SK-N-SH treated with all-trans-retinoic acid at 6 μM for 48 hours (cell line): ENCODE measurements around the gene PCNT.

ENCODE experiments used
- ATAC-seq: fragments of 200-7000 bp; cut with Tn5 transposase; 3 replicates; pipeline ENCODE4 v1.9.1; 2020; ENCODE audit warnings: mild to moderate bottlenecking, moderate library complexity
- ARNTL ChIP-seq: fragments of 450-650 bp; formaldehyde crosslinking; IDR thresholded peaks from 2 replicates; pipeline ENCODE4 v1.5.0; 2020; ENCODE audit warnings: low read depth, mild to moderate bottlenecking, moderate library complexity, borderline replicate concordance
- BACH2 ChIP-seq: fragments of 250-450 bp; sonication (Bioruptor Pico); IDR thresholded peaks from 2 replicates; pipeline ENCODE4 v1.9.0; 2021; ENCODE audit warnings: mild to moderate bottlenecking, borderline replicate concordance
- CREB5 ChIP-seq: fragments of 250-450 bp; sonication (Bioruptor Pico); IDR thresholded peaks from 2 replicates; pipeline ENCODE4 v1.5.1; 2020; ENCODE audit warnings: low read depth, mild to moderate bottlenecking, moderate library complexity
- CSDC2 ChIP-seq: fragments of 250-450 bp; sonication (Bioruptor Pico); IDR thresholded peaks from 2 replicates; pipeline ENCODE4 v1.5.0; 2020; ENCODE audit warnings: mild to moderate bottlenecking, moderate library complexity
- CSRNP3 ChIP-seq: fragments of 250-450 bp; sonication (Bioruptor Pico); IDR thresholded peaks from 2 replicates; pipeline ENCODE4 v1.5.1; 2021; ENCODE audit warnings: mild to moderate bottlenecking, moderate library complexity
- ESRRG ChIP-seq: fragments of 250-450 bp; sonication (Bioruptor Pico); IDR thresholded peaks from 2 replicates; pipeline ENCODE4 v1.6.1; 2021; ENCODE audit warnings: mild to moderate bottlenecking
- GLIS3 ChIP-seq: fragments of 250-450 bp; sonication (Bioruptor Pico); IDR thresholded peaks from 2 replicates; pipeline ENCODE4 v1.5.0; 2020; ENCODE audit warnings: mild to moderate bottlenecking, moderate library complexity
- ISL1 ChIP-seq: fragments of 250-450 bp; sonication (Bioruptor Pico); IDR thresholded peaks from 2 replicates; pipeline ENCODE4 v2.1.2; 2022; ENCODE audit warnings: mild to moderate bottlenecking, moderate library complexity
- OSR1 ChIP-seq: fragments of 250-450 bp; sonication (Bioruptor Pico); IDR thresholded peaks from 2 replicates; pipeline ENCODE4 v1.8.0; 2022; ENCODE audit warnings: moderate library complexity, mild to moderate bottlenecking, inconsistent platforms
- PATZ1 ChIP-seq: fragments of 250-450 bp; sonication (Bioruptor Pico); IDR thresholded peaks from 2 replicates; pipeline ENCODE4 v1.8.0; 2020; ENCODE audit warnings: mild to moderate bottlenecking, moderate library complexity, borderline replicate concordance
- PPARA ChIP-seq: fragments of 250-450 bp; sonication (Bioruptor Pico); IDR thresholded peaks from 2 replicates; pipeline ENCODE4 v1.5.0; 2020; ENCODE audit warnings: mild to moderate bottlenecking, borderline replicate concordance
- RARB ChIP-seq: fragments of 250-450 bp; sonication (Bioruptor Pico); IDR thresholded peaks from 2 replicates; pipeline ENCODE4 v1.8.0; 2021; ENCODE audit warnings: mild to moderate bottlenecking, moderate library complexity
- SNAI2 ChIP-seq: fragments of 250-450 bp; sonication (Bioruptor Pico); IDR thresholded peaks from 2 replicates; pipeline ENCODE4 v1.5.0; 2020; ENCODE audit warnings: mild to moderate bottlenecking, moderate library complexity
- TCF4 ChIP-seq: fragments of 250-450 bp; sonication (Bioruptor Pico); IDR thresholded peaks from 2 replicates; pipeline ENCODE4 v1.8.0; 2021; ENCODE audit warnings: mild to moderate bottlenecking, moderate library complexity, borderline replicate concordance
- TOX ChIP-seq: fragments of 250-450 bp; sonication (Bioruptor Pico); IDR thresholded peaks from 2 replicates; pipeline ENCODE4 v1.8.0; 2021; ENCODE audit warnings: mild to moderate bottlenecking, moderate library complexity, borderline replicate concordance
- ZFP3 ChIP-seq: fragments of 250-450 bp; sonication (Bioruptor Pico); IDR thresholded peaks from 2 replicates; pipeline ENCODE4 v1.5.0; 2020; ENCODE audit warnings: mild to moderate bottlenecking, moderate library complexity
- ZFP30 ChIP-seq: fragments of 450-650 bp; formaldehyde crosslinking; IDR thresholded peaks from 2 replicates; pipeline ENCODE4 v1.5.0; 2022; ENCODE audit warnings: mild to moderate bottlenecking, moderate library complexity
- ZNF565 ChIP-seq: fragments of 450-650 bp; formaldehyde crosslinking; conservative IDR thresholded peaks from 2 replicates; pipeline ENCODE4 v1.5.0; 2020; ENCODE audit warnings: low read depth, mild to moderate bottlenecking, moderate library complexity
- ZNF70 ChIP-seq: fragments of 450-650 bp; formaldehyde crosslinking; IDR thresholded peaks from 2 replicates; pipeline ENCODE4 v1.5.0; 2020; ENCODE audit warnings: mild to moderate bottlenecking, moderate library complexity
- ZNF8 ChIP-seq: fragments of 450-650 bp; formaldehyde crosslinking; IDR thresholded peaks from 2 replicates; pipeline ENCODE4 v1.5.0; 2020; ENCODE audit warnings: mild to moderate bottlenecking, moderate library complexity
- TF ChIP-seq, protein P1 (sequence below): fragments of 250-450 bp; sonication (Bioruptor Pico); IDR thresholded peaks from 2 replicates; pipeline ENCODE4 v1.8.0; 2021; ENCODE audit warnings: low read depth, mild to moderate bottlenecking, moderate library complexity, borderline replicate concordance

Gene PCNT

GRCh38 chr21:46472246-46472645, 148.3 kb downstream of the PCNT start:
- no peak for ATAC-seq
- TF ChIP-seq PATZ1 (CRISPR knock-in tag), result no peak
- no peak for TF ChIP-seq ESRRG (CRISPR knock-in tag)
- TF ChIP-seq ZNF565 (CRISPR knock-in tag), result no peak
- no peak for TF ChIP-seq OSR1 (CRISPR knock-in tag)
- TF ChIP-seq TOX, result no peak
- no peak for TF ChIP-seq RARB (CRISPR knock-in tag)

- TF ChIP-seq PPARA (no peak), SNAI2 (CRISPR knock-in tag) (no peak), ISL1 (CRISPR knock-in tag) (no peak), CSDC2 (no peak), ESRRG (CRISPR knock-in tag) (no peak), ZNF8 (no peak), ZFP3 (CRISPR knock-in tag) (no peak), BACH2 (CRISPR knock-in tag) (no peak), ZNF565 (CRISPR knock-in tag) (no peak), TCF4 (CRISPR knock-in tag) (no peak), ZNF70 (CRISPR knock-in tag) (no peak)
- TF ChIP-seq, protein P1, sequence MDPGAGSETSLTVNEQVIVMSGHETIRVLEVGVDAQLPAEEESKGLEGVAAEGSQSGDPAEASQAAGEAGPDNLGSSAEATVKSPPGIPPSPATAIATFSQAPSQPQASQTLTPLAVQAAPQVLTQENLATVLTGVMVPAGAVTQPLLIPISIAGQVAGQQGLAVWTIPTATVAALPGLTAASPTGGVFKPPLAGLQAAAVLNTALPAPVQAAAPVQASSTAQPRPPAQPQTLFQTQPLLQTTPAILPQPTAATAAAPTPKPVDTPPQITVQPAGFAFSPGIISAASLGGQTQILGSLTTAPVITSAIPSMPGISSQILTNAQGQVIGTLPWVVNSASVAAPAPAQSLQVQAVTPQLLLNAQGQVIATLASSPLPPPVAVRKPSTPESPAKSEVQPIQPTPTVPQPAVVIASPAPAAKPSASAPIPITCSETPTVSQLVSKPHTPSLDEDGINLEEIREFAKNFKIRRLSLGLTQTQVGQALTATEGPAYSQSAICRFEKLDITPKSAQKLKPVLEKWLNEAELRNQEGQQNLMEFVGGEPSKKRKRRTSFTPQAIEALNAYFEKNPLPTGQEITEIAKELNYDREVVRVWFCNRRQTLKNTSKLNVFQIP (CRISPR knock-in tag), result no peak
- TF ChIP-seq, all 23 proteins: peak for 0
- ATAC-seq, result no peak
Observed at GRCh38 chr21:46474382-46474781, 150.4 kb downstream of the PCNT start.

GRCh38 chr21:46475296-46475695, 151.3 kb downstream of the PCNT start:
- no peak for TF ChIP-seq GLIS3 (CRISPR knock-in tag)
- TF ChIP-seq ZNF565 (CRISPR knock-in tag), result no peak
- no peak for TF ChIP-seq ARNTL (CRISPR knock-in tag)
- TF ChIP-seq ISL1 (CRISPR knock-in tag), result no peak
- no peak for TF ChIP-seq CREB5 (CRISPR knock-in tag)
- no peak for TF ChIP-seq ZNF8
- no peak for TF ChIP-seq TOX
- no peak for TF ChIP-seq BACH2 (CRISPR knock-in tag)
- no peak for TF ChIP-seq OSR1 (CRISPR knock-in tag)
- TF ChIP-seq CSDC2, result no peak
- no peak for TF ChIP-seq CSRNP3
- no peak for TF ChIP-seq SNAI2 (CRISPR knock-in tag)
- TF ChIP-seq ZNF70 (CRISPR knock-in tag), result no peak
- TF ChIP-seq PATZ1 (CRISPR knock-in tag), result no peak
- no peak for TF ChIP-seq ZFP3 (CRISPR knock-in tag)
- ATAC-seq, result no peak

DNA sequence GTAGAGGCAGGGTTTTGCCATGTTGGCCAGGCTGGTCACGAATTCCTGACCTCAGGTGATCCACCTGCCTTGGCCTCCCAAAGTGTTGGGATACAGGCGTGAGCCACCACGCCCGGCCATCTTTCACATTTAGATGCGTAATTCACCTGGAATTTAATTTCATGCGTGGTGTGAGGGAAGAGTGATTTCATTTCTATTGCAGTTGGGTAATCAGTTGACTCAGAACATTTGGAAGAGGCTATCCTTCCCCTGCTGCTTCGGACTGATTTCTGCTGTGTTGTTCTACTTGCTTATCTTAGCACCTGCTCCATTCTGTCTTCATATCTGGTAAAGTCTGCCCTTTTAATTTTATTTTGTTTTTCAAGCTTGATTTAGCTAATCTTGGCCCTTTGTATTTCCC, 153.8 kb downstream of the PCNT start:
- TF ChIP-seq SNAI2 (CRISPR knock-in tag) (no peak), TCF4 (CRISPR knock-in tag) (no peak), TOX (no peak), RARB (CRISPR knock-in tag) (no peak), CSDC2 (no peak), ZNF565 (CRISPR knock-in tag) (no peak), ISL1 (CRISPR knock-in tag) (no peak), ZFP30 (CRISPR knock-in tag) (no peak), PPARA (no peak), ESRRG (CRISPR knock-in tag) (no peak), ZNF70 (CRISPR knock-in tag) (no peak), GLIS3 (CRISPR knock-in tag) (no peak), CREB5 (CRISPR knock-in tag) (no peak), ARNTL (CRISPR knock-in tag) (no peak), OSR1 (CRISPR knock-in tag) (no peak), BACH2 (CRISPR knock-in tag) (no peak), ZFP3 (CRISPR knock-in tag) (no peak)
- TF ChIP-seq, protein P1 (CRISPR knock-in tag), result no peak
- no peak for ATAC-seq
